Measurements from ENCODE around the gene SIPA1.

- TF ChIP-seq CTCF (conservative IDR thresholded peaks at IDR 0.05; ENCODE audit: low read depth, low read length): no peak
- TF ChIP-seq EZH2 (IDR thresholded peaks at IDR 0.05; ENCODE audit: borderline replicate concordance, low read depth, low read length, poor library complexity, severe bottlenecking): no peak
These were observed 3.6 kb downstream of the SIPA1 start for GRCh38 chr11:65641297-65642013.
